Measurements from ENCODE around the gene KCNAB1.

KCNAB1 gene

GRCh38 chr3:156418428-156418827 lies 298.1 kb downstream of the KCNAB1 start:
- DNase-seq: no peak

GRCh38 chr3:156421534-156421933 lies 301.2 kb downstream of the KCNAB1 start:
- no peak for DNase-seq

- no peak for DNase-seq
Observed at GRCh38 chr3:156424758-156425157, 304.4 kb downstream of the KCNAB1 start.

- DNase-seq: no peak
Observed at GRCh38 chr3:156425651-156426050, 305.3 kb downstream of the KCNAB1 start.

DNA sequence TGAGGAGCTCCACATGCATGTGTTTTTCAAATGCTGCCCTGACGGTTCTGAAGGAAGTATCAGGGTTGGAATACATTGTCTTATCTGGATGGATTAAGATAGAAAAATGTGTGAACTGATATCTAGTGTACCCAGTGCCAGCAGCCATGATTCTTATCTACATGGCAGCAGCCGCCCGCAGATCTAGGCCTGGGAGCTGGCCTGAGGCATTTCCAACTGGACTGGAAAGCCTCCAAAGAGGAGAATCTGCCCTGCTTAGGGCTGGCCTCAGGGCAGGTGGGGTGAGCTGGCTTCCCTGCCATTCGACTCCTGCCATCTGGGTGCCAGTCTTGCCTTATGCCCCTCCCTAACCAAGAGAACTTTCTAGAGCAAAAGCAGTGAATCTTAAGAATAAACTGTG lies 308.7 kb downstream of the KCNAB1 start:
- no peak for DNase-seq

- no peak for DNase-seq
Observed at GRCh38 chr3:156431334-156432124, 311.2 kb downstream of the KCNAB1 start.

- DNase-seq: no peak
Observed at GRCh38 chr3:156432563-156432962, 312.2 kb downstream of the KCNAB1 start.

- DNase-seq: peak; percentile 54
Observed at GRCh38 chr3:156433138-156433537, 312.8 kb downstream of the KCNAB1 start.

DNA sequence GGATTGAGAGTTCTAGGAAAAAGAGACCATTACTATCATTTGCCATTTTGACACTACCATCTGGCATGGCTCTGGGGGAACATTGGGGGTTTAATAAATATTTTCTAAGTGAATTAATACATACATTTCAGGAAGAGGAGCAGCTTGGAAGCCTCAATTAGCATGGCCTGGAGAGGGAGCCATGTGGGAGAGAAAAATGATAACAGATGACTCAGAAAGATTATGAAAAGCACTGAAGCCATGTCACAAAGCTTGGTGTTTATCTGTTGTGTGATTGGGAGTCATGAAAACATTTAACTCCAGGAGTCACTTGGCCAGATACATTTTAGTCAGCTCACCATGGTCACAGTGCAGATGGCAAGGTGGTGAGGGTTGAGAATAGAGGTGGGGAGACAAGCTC lies 313.5 kb downstream of the KCNAB1 start:
- DNase-seq: peak; percentile 18

DNA sequence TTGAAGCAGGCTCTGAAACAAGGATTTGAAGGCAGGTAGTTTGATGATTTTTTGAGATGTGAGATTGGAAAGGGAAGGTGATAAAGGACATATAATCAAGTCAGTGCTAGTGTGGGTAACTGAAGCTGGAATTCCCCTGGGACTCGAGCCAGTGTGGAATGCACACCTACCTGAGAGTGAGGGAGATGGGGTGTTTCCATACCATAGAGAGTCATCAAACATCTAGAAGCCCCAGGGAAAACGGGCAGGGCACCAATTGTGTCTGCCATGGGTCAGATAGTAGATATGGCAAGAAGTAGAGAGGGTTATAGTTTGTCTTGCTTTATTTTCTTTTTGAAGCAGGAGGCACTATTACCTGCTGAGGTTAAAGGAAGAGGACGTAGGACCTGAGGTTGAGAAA lies 314.5 kb downstream of the KCNAB1 start:
- DNase-seq: no peak

- no peak for DNase-seq
Observed at GRCh38 chr3:156443079-156443478, 322.7 kb downstream of the KCNAB1 start.

- DNase-seq: no peak
Observed at GRCh38 chr3:156445117-156446090, 325.0 kb downstream of the KCNAB1 start.

GRCh38 chr3:156448300-156448699 lies 327.9 kb downstream of the KCNAB1 start:
- DNase-seq: peak; percentile 31

DNA sequence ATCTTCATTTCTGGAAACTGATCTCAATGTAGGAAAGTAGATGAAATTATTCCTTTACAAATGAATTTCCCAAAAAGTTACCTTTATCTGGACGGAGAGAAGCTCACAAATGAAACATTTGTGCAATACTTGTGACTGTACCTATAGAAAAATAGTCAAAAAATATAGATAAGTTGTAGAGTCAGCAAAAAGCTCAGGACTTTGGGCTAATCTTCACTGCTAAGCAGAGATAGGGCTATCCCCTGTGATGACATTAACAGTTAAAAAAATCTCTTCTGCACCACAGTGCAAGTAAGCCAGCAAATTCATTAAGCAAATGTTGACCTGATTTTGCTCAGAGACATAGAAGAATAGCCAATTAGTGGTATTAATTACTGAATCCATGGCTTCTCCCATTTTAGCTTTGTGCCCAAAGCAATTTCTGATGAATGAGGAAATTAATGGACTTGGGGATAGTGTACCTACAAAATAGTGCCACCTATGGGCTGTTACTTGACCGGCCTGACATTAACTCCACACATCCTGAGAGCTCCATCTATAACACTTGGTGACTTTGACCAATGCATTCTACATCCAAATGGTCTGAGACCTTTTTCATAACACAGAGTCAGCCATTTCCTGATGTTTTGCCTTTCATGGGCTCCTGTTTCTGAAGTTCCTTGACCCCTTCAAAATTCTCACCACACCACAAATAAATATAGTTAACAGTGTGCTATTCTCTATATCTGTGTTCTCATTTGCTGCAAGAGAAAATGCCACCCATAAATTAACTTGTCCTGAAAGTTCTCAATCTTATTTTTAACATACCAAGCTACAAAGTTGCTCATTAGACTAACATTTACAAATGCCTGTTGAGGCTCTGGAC lies 329.6 kb downstream of the KCNAB1 start:
- peak; percentile 33 for DNase-seq

- DNase-seq: no peak
Observed at GRCh38 chr3:156455839-156456238, 335.5 kb downstream of the KCNAB1 start.

GRCh38 chr3:156456771-156457224 lies 336.4 kb downstream of the KCNAB1 start:
- DNase-seq: no peak

DNA sequence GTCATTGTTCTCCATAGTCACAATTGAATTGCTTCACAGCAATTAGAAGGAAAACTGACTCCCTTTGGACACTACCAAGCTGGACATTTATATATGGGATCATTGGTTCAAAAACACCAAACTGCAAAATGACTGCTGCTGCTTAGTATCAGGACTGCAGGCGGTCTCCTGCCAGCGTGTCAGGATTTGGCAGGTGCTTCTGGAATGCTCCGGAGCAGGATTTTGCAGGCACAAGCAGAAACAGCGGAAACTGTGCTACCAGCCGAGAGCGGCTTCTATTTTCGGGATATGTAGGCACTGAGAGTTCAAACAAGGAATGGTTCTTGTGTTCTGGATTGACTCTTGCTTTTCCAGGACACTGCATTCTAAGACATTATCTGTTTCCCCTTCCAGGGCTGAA lies 339.1 kb downstream of the KCNAB1 start:
- no peak for DNase-seq

- DNase-seq: no peak
Observed at GRCh38 chr3:156460206-156460611, 339.8 kb downstream of the KCNAB1 start.

- no peak for DNase-seq
Observed at GRCh38 chr3:156461889-156462288, 341.5 kb downstream of the KCNAB1 start.

DNA sequence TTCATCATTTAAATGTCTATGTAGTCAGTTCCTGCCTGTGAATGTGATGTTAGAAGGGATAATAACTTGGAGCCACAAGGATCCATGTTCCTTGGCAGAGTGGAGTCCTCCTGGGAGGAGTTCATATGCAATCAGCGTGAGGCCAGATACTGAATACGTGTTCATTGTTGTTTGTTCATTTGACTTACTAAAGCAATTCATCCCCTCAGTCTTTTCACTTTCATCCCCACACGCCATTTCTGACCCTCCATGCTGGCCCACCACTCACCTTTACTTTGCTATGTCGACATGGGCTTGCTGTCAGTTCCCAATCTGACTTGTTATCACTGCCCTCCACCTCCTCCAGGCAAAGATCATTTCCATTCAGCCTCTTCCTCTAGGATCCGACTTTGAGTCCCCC lies 342.7 kb downstream of the KCNAB1 start:
- DNase-seq: no peak

DNA sequence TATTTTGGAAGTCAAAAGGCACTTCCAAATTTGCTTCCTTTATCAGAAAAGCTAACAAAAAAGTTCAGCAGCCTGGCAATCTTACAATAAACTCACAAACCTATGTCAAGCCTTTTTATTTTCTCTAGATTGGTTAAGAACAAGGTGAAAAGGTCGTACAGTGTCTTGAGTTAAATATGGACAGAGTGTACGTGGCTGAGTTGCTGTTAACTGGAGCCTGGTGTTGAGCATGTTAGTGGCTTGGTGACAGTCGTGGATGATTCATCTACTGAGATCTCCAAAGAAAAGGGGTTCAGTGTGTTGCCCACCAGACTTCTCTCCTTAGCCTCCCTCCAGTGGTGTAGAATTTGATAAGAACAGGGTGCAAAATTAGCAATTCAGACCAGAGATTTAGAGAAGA lies 344.8 kb downstream of the KCNAB1 start:
- no peak for DNase-seq

GRCh38 chr3:156469456-156469855 lies 349.1 kb downstream of the KCNAB1 start:
- no peak for DNase-seq

DNA sequence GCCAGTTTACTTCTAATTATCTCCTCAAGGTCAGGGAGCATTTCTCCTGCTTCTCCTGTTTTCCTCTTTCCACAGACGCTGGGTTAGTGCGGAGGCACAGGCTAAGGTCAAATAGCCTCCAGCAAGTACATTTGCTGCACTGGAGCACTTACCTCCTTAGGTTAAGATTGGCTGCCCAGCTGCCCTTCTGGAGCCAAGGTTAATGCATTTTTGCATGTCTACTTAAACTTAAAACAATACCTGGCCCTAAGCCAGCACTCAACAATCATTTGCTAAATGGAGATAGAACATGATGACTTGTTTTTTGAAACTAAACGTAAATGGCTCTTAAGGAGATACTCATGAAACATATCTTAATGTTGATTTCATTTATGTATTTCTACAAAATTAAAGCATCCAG lies 351.1 kb downstream of the KCNAB1 start:
- DNase-seq: no peak
